Measurements from ENCODE around the gene CALB2.
A peak's percentile ranks its signal among the peaks of the same experiment; 100 is the strongest.
"Not testable (repeated sequence)": the region's sequence is repeated elsewhere in the genome, so short reads cannot be mapped to it uniquely, and the experiment has no call there.

Gene CALB2

GRCh38 chr16:71358464-71358998, at the start of gene CALB2:
TSS of gene CALB2 (plus strand) at chr16:71358723. CDS start at chr16:71358793, 70 bp downstream.
- DNase-seq (ENCODE audit: low spot score): peak; percentile 59

DNA sequence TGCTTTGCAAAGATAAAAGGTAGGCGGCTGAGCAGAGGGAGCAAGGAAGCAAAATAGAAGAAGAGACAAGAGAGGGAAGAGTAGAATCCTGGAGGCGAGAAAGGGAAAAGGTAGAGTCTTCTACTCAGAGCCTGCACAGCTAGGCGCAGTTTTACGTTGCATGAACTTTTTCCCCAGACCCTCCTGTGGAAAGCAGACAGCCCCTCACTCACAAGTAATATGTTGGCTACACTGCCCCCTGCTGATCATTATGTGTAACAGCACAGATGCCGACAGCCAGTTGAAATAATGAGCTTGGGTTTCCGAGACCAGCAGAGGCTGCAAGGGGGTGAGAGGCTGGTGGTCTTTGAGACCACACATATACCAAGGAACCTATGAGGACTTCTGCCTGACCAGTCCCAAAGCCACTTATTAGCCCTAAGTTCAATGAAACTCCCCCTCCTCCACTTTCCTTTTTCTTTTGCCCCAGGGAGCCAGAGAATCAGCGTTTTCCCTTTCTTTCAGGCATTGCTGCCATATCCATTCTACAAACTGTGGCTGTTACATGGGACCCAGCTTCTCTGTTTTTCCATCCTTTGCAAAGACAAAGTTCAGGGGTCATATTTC, 46.9 kb upstream of the CALB2 start:
- DNase-seq (ENCODE audit: low spot score): peak; percentile 34

GRCh38 chr16:71313591-71313990, 44.9 kb upstream of the CALB2 start:
- DNase-seq (ENCODE audit: low spot score): not testable (repeated sequence)

DNA sequence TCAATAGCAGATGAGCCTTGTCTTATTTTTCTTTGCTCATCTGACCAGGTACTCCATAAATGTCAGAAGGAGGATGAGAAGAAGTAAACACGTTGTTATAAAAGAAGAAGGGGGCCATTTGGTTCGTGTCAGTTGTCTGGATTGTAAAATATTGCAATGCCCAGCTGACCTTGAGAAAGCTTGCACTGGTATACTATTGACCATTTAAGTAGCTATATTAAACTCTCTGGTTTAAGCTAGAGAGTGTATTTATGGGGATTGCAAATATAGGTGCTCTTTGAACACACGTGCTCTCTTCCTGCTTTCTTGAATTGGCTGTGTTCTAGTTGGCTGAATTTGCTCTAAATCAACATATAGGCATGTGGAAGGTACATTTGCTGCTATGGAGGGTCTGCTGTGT, 43.3 kb upstream of the CALB2 start:
- no peak for DNase-seq (ENCODE audit: low spot score)

- no peak for DNase-seq (ENCODE audit: low spot score)
These were observed 38.5 kb upstream of the CALB2 start for GRCh38 chr16:71319999-71320398.

- no peak for DNase-seq (ENCODE audit: low spot score)
These were observed 30.8 kb upstream of the CALB2 start for GRCh38 chr16:71327720-71328119.

GRCh38 chr16:71328151-71328550, 30.4 kb upstream of the CALB2 start:
- peak; percentile 77 for DNase-seq (ENCODE audit: low spot score)

- no peak for DNase-seq (ENCODE audit: low spot score)
These were observed 20.9 kb upstream of the CALB2 start for GRCh38 chr16:71337631-71338030.

DNA sequence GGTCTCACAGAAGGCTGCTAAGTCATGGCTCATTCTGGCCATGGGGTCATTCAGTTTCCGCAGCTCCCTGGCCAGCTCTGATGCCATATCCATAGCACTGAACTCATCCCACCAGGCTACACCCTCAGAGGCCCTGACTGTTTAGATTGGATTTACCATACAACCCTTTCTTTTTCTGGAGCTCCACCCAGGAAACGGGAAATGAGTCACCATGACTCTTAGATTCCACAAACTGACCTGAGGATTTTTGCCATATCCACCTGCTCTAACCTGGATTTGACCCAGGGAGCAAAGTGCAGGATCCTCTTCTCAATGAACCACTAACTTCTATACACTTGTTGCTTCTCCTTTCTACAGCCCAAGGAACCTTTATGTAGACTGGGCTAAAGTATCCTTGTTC, 20.3 kb upstream of the CALB2 start:
- no peak for DNase-seq (ENCODE audit: low spot score)

- DNase-seq (ENCODE audit: low spot score): no peak
These were observed 19.9 kb upstream of the CALB2 start for GRCh38 chr16:71338632-71339031.

DNA sequence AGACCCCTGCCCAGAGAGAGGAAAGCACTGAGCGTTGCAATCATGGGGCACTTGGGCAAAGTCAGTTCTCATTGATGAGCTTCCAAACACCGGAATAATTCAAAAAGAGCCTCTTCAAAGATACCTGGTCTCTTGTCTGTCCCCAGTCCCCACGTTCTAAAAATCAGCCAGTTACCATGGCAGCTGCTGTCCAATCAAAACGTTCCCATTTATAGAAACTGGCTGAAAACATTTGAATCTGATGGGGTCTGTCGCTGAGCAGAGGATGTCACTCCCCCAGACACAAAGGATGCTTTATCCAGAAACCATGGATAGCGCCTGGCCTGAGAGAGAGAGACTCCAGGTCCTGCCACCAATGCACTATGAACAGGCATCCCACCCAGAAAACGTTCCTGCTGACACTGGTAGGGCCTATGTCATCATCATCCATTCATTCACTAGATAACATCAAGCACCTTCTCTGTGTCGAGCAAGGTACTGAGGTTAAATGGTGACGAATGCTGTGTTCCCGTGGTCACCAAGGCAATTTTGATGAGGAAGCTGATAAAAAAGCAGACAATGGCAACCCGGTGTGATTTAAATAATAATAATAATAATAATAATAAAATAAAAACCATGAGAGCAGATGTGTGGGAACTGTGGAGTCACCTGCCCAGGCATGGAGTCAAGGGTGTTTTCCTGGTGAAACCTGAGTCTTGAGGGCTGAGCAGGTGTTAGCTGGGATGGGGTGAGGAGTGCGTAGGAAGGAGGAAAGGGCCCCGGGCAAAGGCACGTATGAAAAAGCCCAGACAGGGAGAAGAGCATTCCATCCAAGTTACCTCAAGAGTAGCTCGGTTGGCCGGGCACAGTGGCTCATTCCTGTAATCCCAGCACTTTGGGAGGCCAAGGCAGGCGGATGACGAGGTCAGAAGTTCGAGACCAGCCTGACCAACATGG, 19.0 kb upstream of the CALB2 start:
- no peak for DNase-seq (ENCODE audit: low spot score)

- no peak for DNase-seq (ENCODE audit: low spot score)
These were observed 18.1 kb upstream of the CALB2 start for GRCh38 chr16:71340406-71340805.

DNA sequence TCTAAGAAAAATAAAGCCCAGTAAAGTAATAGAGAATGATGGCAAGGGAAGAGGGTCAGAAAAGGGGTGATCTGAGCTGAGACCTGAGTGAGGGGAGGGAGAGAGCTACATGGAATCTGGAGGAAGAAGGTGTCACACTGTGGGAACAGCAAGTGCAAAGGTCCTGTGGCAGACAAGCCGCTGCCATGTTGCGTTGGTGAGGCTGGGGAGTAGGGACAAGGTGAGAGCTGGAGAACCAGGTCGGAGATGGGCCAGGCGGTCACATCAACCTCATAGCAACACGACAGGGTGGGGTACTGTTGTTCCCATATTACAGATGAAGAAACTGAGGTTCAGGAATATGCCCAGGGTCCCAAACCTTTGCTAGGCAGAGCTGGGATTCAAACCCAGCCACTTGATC, 16.6 kb upstream of the CALB2 start:
- no peak for DNase-seq (ENCODE audit: low spot score)

GRCh38 chr16:71343078-71343477, 15.4 kb upstream of the CALB2 start:
- no peak for DNase-seq (ENCODE audit: low spot score)

DNA sequence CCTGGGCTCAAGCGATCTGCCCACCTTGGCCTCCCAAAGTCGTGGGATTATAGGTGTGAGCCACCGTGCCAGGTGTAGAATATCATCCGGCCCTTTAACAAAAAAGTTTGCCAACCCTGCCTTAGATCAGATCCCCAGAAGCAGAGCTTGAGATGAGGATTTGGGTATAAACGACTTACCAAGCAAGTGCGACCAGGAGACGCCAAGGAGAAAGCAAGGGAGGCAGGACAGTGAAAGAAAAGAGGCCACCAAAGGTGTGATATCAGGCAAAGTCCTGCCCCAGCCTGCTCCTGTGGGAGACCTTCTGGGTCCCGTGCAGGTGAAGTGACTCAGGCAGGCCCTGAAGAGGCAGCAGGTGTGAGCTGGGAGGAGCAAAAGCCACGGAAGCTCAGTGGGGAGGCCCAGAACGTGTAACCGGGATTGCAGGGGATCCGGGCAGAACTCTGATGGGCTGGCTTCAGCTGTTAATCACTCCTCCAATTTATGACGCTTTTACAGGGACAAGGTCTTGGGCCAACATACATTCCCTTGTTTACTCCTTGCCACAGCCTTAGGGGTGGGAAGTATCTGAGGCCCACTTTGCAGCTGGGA, 14.1 kb upstream of the CALB2 start:
- DNase-seq (ENCODE audit: low spot score): no peak

- no peak for DNase-seq (ENCODE audit: low spot score)
These were observed 13.5 kb upstream of the CALB2 start for GRCh38 chr16:71345031-71345430.

- no peak for DNase-seq (ENCODE audit: low spot score)
These were observed 11.4 kb upstream of the CALB2 start for GRCh38 chr16:71347146-71347545.

GRCh38 chr16:71348262-71349085, 10.0 kb upstream of the CALB2 start:
- DNase-seq (ENCODE audit: low spot score): peak; percentile 83

DNA sequence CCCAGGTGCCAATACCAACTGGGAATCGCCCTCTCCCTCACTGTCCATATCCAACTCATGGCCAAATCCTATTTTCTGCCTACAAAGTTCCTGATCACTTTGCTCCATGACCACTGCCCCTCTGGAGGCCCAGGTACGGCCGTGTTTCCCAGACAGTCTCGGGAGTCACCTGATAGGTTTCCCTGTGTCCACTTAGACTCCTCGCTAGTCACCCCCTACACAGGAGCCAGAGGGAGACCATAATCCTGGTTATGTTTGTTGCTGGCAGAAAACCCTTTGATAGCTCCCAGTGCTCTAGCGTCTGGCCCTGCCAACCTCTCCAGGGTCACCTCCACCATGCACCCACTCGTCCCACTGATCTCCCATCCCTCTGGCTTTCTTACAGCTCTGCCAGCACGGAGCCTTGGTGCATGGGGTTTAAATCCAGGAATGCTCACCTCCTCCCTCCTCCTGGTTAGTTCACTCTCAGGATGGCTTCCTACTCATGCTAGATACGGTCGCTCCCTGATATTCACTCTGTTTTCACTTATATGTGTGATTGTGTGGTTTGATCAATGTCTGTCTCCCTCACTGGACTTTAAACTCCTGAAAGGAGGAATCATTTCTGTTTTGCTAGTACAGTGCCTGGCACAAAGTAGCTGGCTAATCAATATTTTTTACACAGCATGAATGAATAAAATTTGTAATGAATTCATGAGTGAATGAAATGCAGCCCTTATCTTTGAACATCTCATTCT, 7.5 kb upstream of the CALB2 start:
- DNase-seq (ENCODE audit: low spot score): no peak

- peak; percentile 94 for DNase-seq (ENCODE audit: low spot score)
These were observed 7.0 kb upstream of the CALB2 start for GRCh38 chr16:71351558-71351901.

GRCh38 chr16:71352466-71352865, 6.1 kb upstream of the CALB2 start:
- DNase-seq (ENCODE audit: low spot score): no peak
